ENCODE measurements around the gene PTPRC. TPM values are rescaled to one million over a fixed set of nuclear protein-coding genes. Genes with fewer than 3 reads are reported as not detected.

The PTPRC gene
- total RNA-seq, 4 donors from 2014 or later, result 4.7 to 11.4 (median 6.7) TPM

DNA sequence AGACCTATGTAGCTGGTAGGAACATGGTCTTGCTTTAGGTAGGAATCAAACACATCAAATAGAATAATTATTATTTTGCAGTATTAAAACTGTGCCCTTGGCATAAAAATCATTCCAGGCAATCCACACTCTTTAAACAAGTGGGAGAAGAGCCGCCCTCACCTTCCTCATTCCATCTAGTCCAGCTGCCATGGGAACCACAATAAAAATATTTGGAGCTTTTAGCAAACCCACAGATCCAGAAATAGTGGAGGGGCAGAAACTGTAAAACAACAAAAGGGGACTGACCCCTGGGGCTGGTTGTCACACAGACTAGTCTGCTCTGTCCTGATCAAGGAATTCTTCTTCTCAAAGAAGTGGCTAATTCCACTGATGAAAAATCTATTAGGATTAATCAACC is 61.6 kb downstream of the PTPRC start:
- no peaks in the 10 kb centered on the region for H3K36me3 ChIP-seq

DNA sequence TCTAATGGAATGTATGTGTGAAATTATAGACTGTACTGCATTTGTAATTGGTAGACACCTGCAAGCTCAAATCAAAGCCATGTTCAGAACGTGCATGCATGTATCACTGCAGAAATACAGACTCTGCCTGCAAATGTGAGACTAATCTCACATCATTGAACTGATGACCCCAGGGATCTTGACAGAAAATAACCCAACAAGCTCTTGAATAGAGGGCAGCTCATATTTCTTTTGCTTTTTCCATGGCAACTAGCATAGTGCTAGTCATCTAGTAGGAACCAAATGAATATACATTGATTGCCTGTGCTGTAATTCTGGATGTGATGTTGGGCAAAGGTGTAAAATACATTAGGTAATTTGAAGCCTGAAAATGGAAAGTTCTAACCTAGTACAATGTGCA is 62.4 kb downstream of the PTPRC start:
- no peak for TF ChIP-seq POLR2AphosphoS5 (IDR thresholded peaks at IDR 0.05)
- TF ChIP-seq POLR2A (IDR thresholded peaks at IDR 0.05), result no peak
- no peak for TF ChIP-seq EP300 (IDR thresholded peaks at IDR 0.05)
- TF ChIP-seq, protein P1, sequence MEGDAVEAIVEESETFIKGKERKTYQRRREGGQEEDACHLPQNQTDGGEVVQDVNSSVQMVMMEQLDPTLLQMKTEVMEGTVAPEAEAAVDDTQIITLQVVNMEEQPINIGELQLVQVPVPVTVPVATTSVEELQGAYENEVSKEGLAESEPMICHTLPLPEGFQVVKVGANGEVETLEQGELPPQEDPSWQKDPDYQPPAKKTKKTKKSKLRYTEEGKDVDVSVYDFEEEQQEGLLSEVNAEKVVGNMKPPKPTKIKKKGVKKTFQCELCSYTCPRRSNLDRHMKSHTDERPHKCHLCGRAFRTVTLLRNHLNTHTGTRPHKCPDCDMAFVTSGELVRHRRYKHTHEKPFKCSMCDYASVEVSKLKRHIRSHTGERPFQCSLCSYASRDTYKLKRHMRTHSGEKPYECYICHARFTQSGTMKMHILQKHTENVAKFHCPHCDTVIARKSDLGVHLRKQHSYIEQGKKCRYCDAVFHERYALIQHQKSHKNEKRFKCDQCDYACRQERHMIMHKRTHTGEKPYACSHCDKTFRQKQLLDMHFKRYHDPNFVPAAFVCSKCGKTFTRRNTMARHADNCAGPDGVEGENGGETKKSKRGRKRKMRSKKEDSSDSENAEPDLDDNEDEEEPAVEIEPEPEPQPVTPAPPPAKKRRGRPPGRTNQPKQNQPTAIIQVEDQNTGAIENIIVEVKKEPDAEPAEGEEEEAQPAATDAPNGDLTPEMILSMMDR (IDR thresholded peaks at IDR 0.05), result no peak
- DNase-seq (ENCODE audit: low spot score in 2 of 2), result no peak

More for the DNA sequence above, 61.6 kb downstream of the PTPRC start:
- Histone ChIP-seq H3K27me3 (peaks cover 7% of the 10 kb centered on the region), H3K27ac (no peak overlapping the region), H3K9me3 (no peaks in the 10 kb centered on the region), H3K4me1 (no peaks in the 10 kb centered on the region), H3K4me3 (no peak overlapping the region)
- no peak for DNase-seq (ENCODE audit: low spot score in 2 of 2)
- no peak for TF ChIP-seq POLR2AphosphoS5 (IDR thresholded peaks at IDR 0.05)
- WGBS, result 63% methylated on average over 1 of the region's 1 CpG

DNA sequence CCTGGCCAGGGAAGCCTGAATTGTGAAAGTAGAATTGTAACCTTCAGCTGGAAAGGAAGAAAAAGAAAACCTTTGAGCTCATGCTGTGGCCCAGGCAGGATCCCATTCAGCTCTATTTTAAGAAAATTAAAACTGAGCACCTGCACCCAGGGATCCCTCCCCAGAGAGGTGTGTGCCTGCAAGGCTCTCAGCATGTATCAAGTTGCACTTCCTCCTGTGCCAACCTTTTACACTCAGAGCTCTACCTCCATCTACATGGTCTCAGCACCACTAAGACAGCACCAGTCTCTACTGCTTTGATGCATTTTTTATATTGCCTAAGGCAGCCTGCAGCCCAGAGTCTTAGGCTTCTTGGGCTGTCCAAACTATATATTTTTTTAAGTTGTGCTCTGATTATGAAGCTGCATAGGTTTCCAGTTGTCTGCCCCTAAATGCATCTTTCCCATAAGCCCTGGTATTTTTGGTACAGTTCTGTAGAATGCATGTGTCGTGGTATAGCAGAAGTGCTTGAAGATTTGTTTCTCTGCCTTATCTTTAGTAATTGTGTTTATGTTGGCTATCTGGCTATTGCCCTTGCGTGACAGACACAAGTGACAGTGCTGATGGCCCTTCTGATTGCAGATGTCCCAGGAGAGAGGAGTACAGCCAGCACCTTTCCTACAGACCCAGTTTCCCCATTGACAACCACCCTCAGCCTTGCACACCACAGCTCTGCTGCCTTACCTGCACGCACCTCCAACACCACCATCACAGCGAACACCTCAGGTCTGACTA is 63.1 kb downstream of the PTPRC start:
- Histone ChIP-seq H3K27ac (no peak overlapping the region), H3K4me3 (no peak overlapping the region), H3K27me3 (peaks cover 7% of the 10 kb centered on the region), H3K4me1 (no peaks in the 10 kb centered on the region), H3K9me3 (no peaks in the 10 kb centered on the region), H3K36me3 (no peaks in the 10 kb centered on the region)
- no peak for DNase-seq (ENCODE audit: low spot score in 2 of 2)
- WGBS, result 86% methylated on average over 4 of the region's 4 CpGs
- TF ChIP-seq POLR2AphosphoS5 (IDR thresholded peaks at IDR 0.05) (no peak), POLR2A (IDR thresholded peaks at IDR 0.05) (no peak), EP300 (IDR thresholded peaks at IDR 0.05) (no peak)
- TF ChIP-seq, protein P1 (IDR thresholded peaks at IDR 0.05), result no peak

More for the DNA sequence above, 62.4 kb downstream of the PTPRC start:
- 33% methylated on average over 1 of the region's 1 CpG for WGBS
- H3K4me1 ChIP-seq, result no peaks in the 10 kb centered on the region
- peaks cover 7% of the 10 kb centered on the region for H3K27me3 ChIP-seq
- no peaks in the 10 kb centered on the region for H3K9me3 ChIP-seq
- no peak overlapping the region for H3K27ac ChIP-seq
- H3K36me3 ChIP-seq, result no peaks in the 10 kb centered on the region
- H3K4me3 ChIP-seq, result no peak overlapping the region

DNA sequence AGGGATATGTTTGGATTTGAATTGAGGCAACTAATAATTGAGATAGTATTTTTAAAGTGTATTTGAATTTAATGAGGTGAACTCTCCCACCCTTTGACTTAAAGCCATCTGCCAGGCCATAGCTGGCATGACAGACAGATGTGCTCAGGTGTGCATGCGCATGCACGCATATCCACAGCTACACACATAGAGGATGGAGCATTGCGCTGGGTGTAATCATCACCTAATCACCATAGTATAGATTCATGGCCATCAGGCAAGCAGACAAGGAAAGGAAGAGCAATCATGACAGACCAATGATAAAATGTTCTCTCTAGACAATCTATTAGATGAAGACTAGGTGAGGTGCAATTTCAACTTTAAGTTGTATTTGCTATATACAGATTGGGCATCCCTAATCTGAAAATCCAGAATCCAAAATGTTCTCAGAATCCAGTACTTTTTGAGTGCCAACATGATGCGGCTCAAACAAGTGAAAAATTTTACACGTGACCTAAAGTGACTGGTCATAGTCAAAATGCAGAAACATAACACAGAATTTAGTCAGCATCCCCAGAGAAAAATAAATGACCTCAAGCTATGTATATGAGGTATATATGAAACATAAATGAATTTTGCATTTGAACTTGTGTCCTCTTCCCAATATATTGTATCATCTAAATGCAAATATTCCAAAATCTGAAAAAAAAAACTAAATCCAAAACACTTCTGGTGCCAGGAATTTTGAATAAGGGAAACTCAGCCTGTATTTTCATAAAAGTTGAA is 70.1 kb downstream of the PTPRC start:
- Histone ChIP-seq H3K27me3 (no peaks in the 10 kb centered on the region), H3K36me3 (no peaks in the 10 kb centered on the region), H3K4me3 (no peak overlapping the region), H3K9me3 (no peaks in the 10 kb centered on the region), H3K4me1 (no peaks in the 10 kb centered on the region), H3K27ac (no peak overlapping the region)
- no peak for DNase-seq (ENCODE audit: low spot score in 2 of 2)
- 89% methylated on average over 5 of the region's 5 CpGs for WGBS
- TF ChIP-seq, protein P1 (IDR thresholded peaks at IDR 0.05), result no peak

DNA sequence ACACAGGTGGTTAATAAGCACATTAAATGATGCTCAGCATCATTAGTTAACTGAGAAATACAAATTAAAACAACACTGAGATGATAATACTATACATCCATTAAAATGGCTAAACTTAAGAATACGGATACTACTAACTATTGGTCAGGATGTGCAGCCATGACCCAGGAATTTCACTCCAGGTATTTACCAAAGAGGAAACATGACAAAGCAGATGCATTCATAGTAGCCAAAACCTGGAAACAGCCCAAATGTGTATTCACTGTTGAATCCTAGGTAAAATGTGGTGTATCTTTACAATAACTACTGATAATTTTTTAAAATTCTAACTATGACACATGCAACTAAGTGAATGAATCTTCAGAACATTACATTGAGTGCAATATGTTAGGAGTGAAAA is 73.0 kb downstream of the PTPRC start:
- no peak overlapping the region for H3K27ac ChIP-seq
- H3K4me1 ChIP-seq, result no peaks in the 10 kb centered on the region
- no peaks in the 10 kb centered on the region for H3K27me3 ChIP-seq
- H3K36me3 ChIP-seq, result no peaks in the 10 kb centered on the region
- DNase-seq (ENCODE audit: low spot score in 2 of 2), result no peak
- 76% methylated on average over 1 of the region's 1 CpG for WGBS
- no peak overlapping the region for H3K4me3 ChIP-seq
- H3K9me3 ChIP-seq, result no peaks in the 10 kb centered on the region
- TF ChIP-seq, protein P1 (IDR thresholded peaks at IDR 0.05), result no peak
- no peak for TF ChIP-seq POLR2AphosphoS5 (IDR thresholded peaks at IDR 0.05)
- TF ChIP-seq POLR2A (IDR thresholded peaks at IDR 0.05), result no peak
- no peak for TF ChIP-seq EP300 (IDR thresholded peaks at IDR 0.05)

All from suprapubic skin (tissue), 4 donors.